ENCODE results near the gene GLIS1.

DNA sequence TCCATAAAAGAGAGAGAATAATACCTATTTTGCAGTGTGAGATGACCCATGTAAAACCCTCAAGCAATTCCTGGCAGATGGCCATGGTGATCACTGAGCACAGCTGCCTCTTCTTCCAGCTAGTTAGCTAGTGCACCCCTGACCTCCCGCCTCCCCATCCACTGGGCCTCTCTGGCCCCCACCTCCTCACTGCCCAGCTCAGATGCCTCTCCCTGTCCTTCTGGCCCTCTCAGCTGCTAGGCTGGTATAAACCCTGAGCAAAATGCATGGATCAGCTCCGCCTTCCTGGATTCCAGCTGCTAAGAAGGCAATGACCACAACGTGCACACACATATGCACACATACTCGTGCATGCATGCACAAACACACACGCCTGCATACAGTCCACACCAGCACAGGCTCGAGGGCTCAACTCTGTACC is 162.6 kb downstream of the GLIS1 start:
- TF ChIP-seq POLR2AphosphoS5 (IDR thresholded peaks at IDR 0.05) (no peak), CTCF (IDR thresholded peaks at IDR 0.05; ENCODE audit: poor library complexity, severe bottlenecking) (no peak), REST (IDR thresholded peaks at IDR 0.05; ENCODE audit: borderline replicate concordance) (no peak)

Measured in neural cell (in vitro differentiated cells).